Thyroid gland (tissue), 4 donors: ENCODE results near the gene WDR89. TPM values are rescaled to one million over a fixed set of nuclear protein-coding genes. Genes with fewer than 3 reads are reported as not detected.
"Not testable (repeated sequence)": the region's sequence is repeated elsewhere in the genome, so short reads cannot be mapped to it uniquely, and the experiment has no call there.

Source experiments
- DNase-seq, 2 donors: peaks; one replicate each; pipeline ENCODE4 v3.0.0-alpha.2; 2019
- H3K27ac ChIP-seq, 3 donors: fragments of 200-600 bp; sonication (generic); 1 replicate in 2 of 3; 2 replicates in 1 of 3; pipeline ENCODE4 v1.5.1; 2016 to 2019; ENCODE audit warnings: mild to moderate bottlenecking in 1 of 3, moderate library complexity in 1 of 3
- H3K27me3 ChIP-seq: fragments of 200-600 bp; sonication (generic); one replicate; pipeline ENCODE4 v1.5.1; 2019
- H3K36me3 ChIP-seq, 2 donors: fragments of 200-600 bp; sonication (generic); one replicate each; pipeline ENCODE4 v1.5.1; 2016 to 2019
- H3K4me1 ChIP-seq, 2 donors: fragments of 200-600 bp; sonication (generic); one replicate each; pipeline ENCODE4 v1.5.1; 2017 to 2019
- H3K4me3 ChIP-seq, 3 donors: fragments of 200-600 bp; sonication (generic); replicated peaks in 1 of 3; 1 replicate in 2 of 3; 2 replicates in 1 of 3; pipeline ENCODE4 v1.5.1; 2016; ENCODE audit warnings: mild to moderate bottlenecking in 1 of 3
- H3K9me3 ChIP-seq: fragments of 200-600 bp; sonication (generic); one replicate; pipeline ENCODE4 v1.5.1; 2017
- POLR2A ChIP-seq, 2 donors: fragments of 450-650 bp; IDR thresholded peaks; one replicate each; pipeline ENCODE4 v1.6.1; 2017; ENCODE audit warnings: antibody characterized with exemption in 2 of 2, mild to moderate bottlenecking in 2 of 2, moderate library complexity in 1 of 2
- WGBS, 2 donors: methylation state at CpG; one replicate each; pipeline ENCODE4 v1.1.5; 2017; 5-methylcytosine and 5-hydroxymethylcytosine counted together
- intact Hi-C: fragments of 100-400 bp; cut with DNase I; formaldehyde crosslinking; loops from one replicate; pipeline ENCODE4 v1.15.1; 2023
- total RNA-seq, 4 donors: library from RNA; depleted of rRNA; stranded (reverse); fragments of >200 nt; gene quantifications; one replicate each; pipeline ENCODE4 v1.2.3, GENCODE V29; 2016
- TF ChIP-seq, protein P1 (sequence below), 6 experiments: fragments of 200-600 bp in 3 of 6; fragments of 450-650 bp in 3 of 6; sonication (generic) in 3 of 6; IDR thresholded peaks; one replicate each; pipeline ENCODE4 v1.5.1; 2016 to 2019; ENCODE audit warnings: antibody characterized with exemption in 6 of 6, mild to moderate bottlenecking in 2 of 6, inconsistent platforms in 1 of 6, moderate library complexity in 1 of 6

Gene WDR89
- total RNA-seq, 4 donors from 2014 or later, result 9.4 to 15.0 (median 13.5) TPM

- H3K36me3 ChIP-seq, result no peaks in the 10 kb centered on the region
- H3K27me3 ChIP-seq, result no peaks in the 10 kb centered on the region
- H3K27ac ChIP-seq, result no peak overlapping the region
- no peaks in the 10 kb centered on the region for H3K4me1 ChIP-seq
- intact Hi-C loops, result loop anchor here (10.0 kb wide), 2 partner anchors 88 to 92 kb away; partner anchors contain the start of genes PPP2R5E and SGPP1
- H3K4me3 ChIP-seq, result no peak overlapping the region
- no peak for DNase-seq
- no peaks in the 10 kb centered on the region for H3K9me3 ChIP-seq
- TF ChIP-seq, protein P1, sequence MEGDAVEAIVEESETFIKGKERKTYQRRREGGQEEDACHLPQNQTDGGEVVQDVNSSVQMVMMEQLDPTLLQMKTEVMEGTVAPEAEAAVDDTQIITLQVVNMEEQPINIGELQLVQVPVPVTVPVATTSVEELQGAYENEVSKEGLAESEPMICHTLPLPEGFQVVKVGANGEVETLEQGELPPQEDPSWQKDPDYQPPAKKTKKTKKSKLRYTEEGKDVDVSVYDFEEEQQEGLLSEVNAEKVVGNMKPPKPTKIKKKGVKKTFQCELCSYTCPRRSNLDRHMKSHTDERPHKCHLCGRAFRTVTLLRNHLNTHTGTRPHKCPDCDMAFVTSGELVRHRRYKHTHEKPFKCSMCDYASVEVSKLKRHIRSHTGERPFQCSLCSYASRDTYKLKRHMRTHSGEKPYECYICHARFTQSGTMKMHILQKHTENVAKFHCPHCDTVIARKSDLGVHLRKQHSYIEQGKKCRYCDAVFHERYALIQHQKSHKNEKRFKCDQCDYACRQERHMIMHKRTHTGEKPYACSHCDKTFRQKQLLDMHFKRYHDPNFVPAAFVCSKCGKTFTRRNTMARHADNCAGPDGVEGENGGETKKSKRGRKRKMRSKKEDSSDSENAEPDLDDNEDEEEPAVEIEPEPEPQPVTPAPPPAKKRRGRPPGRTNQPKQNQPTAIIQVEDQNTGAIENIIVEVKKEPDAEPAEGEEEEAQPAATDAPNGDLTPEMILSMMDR (IDR thresholded peaks at IDR 0.05), result peak in 3 of 6 experiments; percentile 12 to 43 (median 19)
- TF ChIP-seq POLR2A (IDR thresholded peaks at IDR 0.05), result no peak
Observed at GRCh38 chr14:63632932-63633514, 8.6 kb downstream of the WDR89 start.

DNA sequence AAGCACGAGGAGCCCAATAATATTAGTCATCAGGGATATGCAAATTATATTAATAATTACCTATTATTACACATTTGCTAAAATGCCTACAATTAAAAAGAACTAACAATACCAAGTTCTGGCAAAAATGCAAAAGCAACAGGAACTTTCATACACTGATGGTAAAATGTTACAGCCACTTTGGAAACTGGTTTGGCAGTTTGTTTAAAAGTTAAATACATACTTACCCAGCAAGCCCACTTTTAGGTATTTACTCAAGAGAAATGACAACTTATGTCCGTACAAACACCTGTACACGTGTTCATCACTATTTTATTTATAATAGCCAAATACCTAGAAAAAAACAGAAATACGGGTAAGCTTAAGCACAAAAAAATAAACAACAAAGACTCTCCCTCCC lies 17.0 kb downstream of the WDR89 start:
- intact Hi-C loops, result no loop called here
- H3K27me3 ChIP-seq, result no peaks in the 10 kb centered on the region

DNA sequence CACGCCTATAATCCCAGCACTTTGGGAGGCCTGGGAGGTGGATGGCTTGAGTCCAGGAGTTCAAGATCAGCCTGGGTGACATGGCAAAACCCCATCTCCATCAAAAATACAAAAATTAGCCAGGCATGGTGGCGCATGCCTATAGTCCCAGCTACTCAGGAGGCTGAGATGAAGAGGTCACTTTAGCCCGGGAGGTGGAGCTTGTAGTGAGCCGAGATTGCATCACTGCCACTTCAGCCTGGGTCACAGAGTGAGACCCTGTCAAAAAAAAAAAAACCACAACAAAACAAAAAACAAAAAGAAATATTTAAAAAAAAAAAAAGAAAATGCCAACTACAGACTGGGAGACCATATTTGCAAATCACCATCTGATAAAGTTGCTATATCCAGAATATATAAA lies 17.5 kb downstream of the WDR89 start:
- 82 to 87% methylated on average over 4 of the region's 4 CpGs for WGBS, 2 donors

More for the DNA sequence above, 17.0 kb downstream of the WDR89 start:
- no peaks in the 10 kb centered on the region for H3K36me3 ChIP-seq
- TF ChIP-seq, protein P1 (IDR thresholded peaks at IDR 0.05), result no peak
- no peak for TF ChIP-seq POLR2A (IDR thresholded peaks at IDR 0.05)
- H3K4me3 ChIP-seq, result no peak overlapping the region
- H3K9me3 ChIP-seq, result no peaks in the 10 kb centered on the region
- 77 to 82% methylated on average over 4 of the region's 4 CpGs for WGBS, 2 donors
- DNase-seq, result no peak
- no peak overlapping the region for H3K27ac ChIP-seq
- H3K4me1 ChIP-seq, result no peaks in the 10 kb centered on the region

GRCh38 chr14:63621975-63622374 lies 19.7 kb downstream of the WDR89 start:
- H3K9me3 ChIP-seq, H3K36me3 ChIP-seq, intact Hi-C loops, H3K4me3 ChIP-seq, H3K27ac ChIP-seq, H3K27me3 ChIP-seq, DNase-seq, H3K4me1 ChIP-seq: not testable (repeated sequence)
- WGBS, 2 donors, result 80 to 82% methylated on average over 7 of the region's 7 CpGs

More for the DNA sequence above, 17.5 kb downstream of the WDR89 start:
- DNase-seq, result peak in 1 of 2 donors; percentile 15
- no peaks in the 10 kb centered on the region for H3K27me3 ChIP-seq
- H3K27ac ChIP-seq, result no peak overlapping the region
- H3K4me3 ChIP-seq, result no peak overlapping the region
- H3K36me3 ChIP-seq, result no peaks in the 10 kb centered on the region
- no peaks in the 10 kb centered on the region for H3K9me3 ChIP-seq
- TF ChIP-seq, protein P1 (IDR thresholded peaks at IDR 0.05), result no peak
- TF ChIP-seq POLR2A (IDR thresholded peaks at IDR 0.05), result no peak
- intact Hi-C loops, result no loop called here
- no peaks in the 10 kb centered on the region for H3K4me1 ChIP-seq

DNA sequence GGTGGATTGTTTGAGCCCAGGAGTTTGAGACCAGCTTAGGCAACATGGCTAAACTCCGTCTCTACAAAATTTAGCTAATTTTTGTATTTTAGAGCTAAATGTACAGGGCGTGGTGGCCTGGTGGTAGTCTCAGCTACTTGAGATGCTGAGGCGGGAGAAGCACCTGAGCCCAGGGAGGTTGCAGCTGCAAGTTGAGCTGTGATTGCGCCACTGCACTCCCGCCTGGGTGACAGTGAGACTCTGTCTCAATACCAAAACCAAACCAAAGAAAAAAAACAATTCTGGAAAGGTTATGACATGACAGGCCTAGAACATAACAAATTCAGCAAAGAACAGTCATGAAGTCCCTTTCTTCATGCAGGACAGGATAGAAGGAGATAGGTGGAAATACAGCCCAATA lies 25.7 kb downstream of the WDR89 start:
- peaks cover 3 to 9% of the 10 kb centered on the region in 2 donors for H3K4me1 ChIP-seq
- no peak overlapping the region for H3K4me3 ChIP-seq
- no peak overlapping the region for H3K27ac ChIP-seq
- no peaks in the 10 kb centered on the region for H3K27me3 ChIP-seq
- TF ChIP-seq, protein P1 (IDR thresholded peaks at IDR 0.05), result no peak
- no peak for TF ChIP-seq POLR2A (IDR thresholded peaks at IDR 0.05)
- no peaks in the 10 kb centered on the region for H3K9me3 ChIP-seq
- WGBS, 2 donors, result 91 to 92% methylated on average over 5 of the region's 5 CpGs
- no peaks in the 10 kb centered on the region for H3K36me3 ChIP-seq
- intact Hi-C loops, result no loop called here
- peak in 1 of 2 donors; percentile 18 for DNase-seq
